ENCODE measurements around the gene ERICH3.

DNA sequence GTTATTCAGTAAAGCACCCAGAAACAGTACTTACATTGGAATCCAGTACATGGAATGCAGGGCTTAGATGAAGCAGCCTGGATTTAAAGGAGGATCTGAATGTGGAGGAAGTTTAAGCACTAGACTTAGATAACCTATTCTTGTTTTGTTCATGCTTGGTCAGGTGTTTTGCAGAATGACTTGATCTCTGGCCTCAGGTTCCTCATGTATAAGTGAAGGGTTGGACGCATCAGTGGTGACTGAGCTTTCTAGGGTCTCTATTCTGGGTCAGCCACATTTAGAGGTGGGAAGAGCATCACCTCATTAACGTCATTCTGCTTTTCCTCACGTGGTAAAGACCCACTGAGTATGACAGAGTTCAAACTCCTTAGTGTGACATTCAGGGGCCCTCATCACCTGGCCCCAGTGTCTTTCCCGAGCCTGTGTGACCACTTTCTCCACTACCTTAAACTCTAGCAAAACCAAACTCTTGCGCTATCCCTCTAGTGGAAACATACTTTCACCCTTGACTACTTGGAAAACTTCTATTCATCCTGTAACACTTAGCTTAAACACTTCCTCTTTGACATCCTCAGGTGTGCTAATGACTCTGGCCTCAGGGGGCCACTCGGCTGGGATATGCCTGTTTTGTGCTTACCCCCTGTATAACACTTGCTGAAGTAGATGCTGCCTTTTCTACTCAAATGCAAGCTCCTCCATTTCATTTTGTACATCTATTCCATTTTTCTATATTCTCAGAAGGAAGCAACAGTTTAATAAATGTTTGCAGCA is 871 bp upstream of the ERICH3 start:
- TF ChIP-seq EZH2 (IDR thresholded peaks at IDR 0.05) (no peak), EZH2phosphoT487 (IDR thresholded peaks at IDR 0.05) (no peak)
- TF ChIP-seq, protein P1, sequence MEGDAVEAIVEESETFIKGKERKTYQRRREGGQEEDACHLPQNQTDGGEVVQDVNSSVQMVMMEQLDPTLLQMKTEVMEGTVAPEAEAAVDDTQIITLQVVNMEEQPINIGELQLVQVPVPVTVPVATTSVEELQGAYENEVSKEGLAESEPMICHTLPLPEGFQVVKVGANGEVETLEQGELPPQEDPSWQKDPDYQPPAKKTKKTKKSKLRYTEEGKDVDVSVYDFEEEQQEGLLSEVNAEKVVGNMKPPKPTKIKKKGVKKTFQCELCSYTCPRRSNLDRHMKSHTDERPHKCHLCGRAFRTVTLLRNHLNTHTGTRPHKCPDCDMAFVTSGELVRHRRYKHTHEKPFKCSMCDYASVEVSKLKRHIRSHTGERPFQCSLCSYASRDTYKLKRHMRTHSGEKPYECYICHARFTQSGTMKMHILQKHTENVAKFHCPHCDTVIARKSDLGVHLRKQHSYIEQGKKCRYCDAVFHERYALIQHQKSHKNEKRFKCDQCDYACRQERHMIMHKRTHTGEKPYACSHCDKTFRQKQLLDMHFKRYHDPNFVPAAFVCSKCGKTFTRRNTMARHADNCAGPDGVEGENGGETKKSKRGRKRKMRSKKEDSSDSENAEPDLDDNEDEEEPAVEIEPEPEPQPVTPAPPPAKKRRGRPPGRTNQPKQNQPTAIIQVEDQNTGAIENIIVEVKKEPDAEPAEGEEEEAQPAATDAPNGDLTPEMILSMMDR (IDR thresholded peaks at IDR 0.05): no peak

All from neural progenitor cell (in vitro differentiated cells).